GM10266 (cell line): Measurements from ENCODE around the gene SPDYE1.
A peak's percentile ranks its signal among the peaks of the same experiment; 100 is the strongest.
"Not testable (repeated sequence)": the region's sequence is repeated elsewhere in the genome, so short reads cannot be mapped to it uniquely, and the experiment has no call there.

Source experiments
- DNase-seq: peaks from one replicate; pipeline ENCODE4 v3.0.0; 2012; ENCODE audit errors: extremely low spot score
- CTCF ChIP-seq: IDR thresholded peaks from 2 replicates; pipeline ENCODE4 v1.5.1; 2012; ENCODE audit warnings: mild to moderate bottlenecking, low read depth; ENCODE audit not compliant: control insufficient read depth, insufficient read depth; ENCODE audit errors: missing control alignments

The SPDYE1 gene

GRCh38 chr7:43977525-43977924 is 20.2 kb upstream of the SPDYE1 start:
- no peak for DNase-seq
- TF ChIP-seq CTCF: no peak

- DNase-seq: not testable (repeated sequence)
These were observed 19.6 kb upstream of the SPDYE1 start for GRCh38 chr7:43978102-43978501.

DNA sequence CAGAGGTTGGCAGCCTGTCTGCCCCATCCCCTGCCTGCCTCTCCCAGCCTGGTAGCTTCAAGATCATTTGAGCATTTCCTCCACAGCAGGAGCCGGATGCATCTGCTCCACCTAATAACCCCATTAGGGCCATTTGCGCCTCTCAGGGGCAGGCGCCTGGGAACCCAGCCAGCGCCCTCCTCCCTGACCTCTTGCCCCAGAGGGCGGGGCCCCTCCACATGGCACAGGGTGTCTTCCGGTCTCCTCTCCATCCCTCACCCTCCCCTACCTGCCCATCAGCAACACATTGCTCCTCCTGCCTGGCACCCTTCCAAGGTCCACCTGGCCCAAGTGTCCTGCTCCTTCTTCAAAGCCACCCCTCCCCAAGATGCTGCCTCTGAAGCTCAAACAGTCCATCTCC is 14.8 kb upstream of the SPDYE1 start:
- not testable (repeated sequence) for DNase-seq

DNA sequence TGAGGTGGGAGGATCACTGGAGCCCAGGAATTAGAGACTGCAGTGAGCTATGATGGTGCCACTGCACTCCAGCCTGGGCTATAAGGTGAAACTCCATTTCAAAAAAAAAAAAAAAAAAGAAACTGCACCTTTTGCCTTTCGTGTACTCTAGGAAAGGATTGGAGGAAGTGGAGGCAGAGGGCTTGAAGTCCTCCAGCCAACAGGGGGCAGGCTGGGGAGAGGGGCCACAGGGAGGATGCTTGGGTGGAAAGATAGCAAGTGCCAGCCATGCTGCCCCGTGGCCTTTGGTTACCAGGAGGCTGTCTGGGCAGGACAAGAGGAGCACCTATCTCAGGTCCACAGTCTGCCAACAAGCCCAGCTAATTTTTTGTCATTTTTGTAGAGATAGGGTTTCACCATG is 14.0 kb upstream of the SPDYE1 start:
- not testable (repeated sequence) for DNase-seq

DNA sequence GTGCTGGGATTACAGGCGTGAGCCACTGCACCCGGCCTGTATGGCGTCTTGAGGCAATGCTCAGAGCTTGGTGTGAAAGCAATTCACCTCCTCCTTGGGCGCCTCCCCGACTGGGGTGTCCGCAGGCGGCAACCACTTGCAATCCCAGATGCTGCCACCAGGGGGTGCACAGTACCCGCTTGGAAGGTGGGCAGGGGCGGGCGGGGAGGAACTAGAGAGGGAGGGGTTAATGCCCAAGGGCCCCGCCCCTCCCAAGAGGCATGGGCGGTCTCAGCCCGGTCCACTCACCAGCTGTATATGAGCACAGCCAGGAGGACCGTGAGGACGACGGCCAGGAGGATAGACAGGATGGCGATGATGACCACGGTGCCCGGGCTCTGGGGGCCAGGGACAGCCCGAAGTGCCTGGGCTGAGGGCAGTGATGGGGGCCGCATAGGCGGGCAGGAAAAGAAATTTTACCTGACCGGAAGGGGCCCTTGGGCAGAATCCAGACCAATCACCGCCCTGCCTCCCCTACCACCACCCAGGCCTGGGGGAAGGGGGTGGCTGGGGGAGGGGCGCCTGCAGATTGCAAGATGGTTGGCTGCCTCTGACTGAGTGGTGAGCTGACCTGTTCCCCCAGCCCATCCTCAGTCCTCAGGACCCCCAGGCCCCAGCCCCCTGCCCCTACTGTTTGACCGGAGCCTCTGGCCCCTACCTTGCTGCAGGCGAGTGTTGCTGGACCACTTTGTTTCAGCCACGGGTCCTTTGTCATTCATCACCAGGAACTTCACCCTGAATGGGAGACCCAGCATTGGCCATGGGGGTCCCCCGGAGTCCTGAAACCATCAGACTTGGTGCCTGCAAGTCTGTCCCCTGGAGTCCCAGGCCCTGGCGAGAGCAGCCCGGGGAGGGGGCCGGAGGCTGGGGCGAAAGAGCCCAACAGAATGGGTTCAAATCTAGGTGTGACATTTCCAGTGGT is 11.5 kb upstream of the SPDYE1 start:
- TF ChIP-seq CTCF: peak; percentile 39
- DNase-seq: peak; percentile 7

DNA sequence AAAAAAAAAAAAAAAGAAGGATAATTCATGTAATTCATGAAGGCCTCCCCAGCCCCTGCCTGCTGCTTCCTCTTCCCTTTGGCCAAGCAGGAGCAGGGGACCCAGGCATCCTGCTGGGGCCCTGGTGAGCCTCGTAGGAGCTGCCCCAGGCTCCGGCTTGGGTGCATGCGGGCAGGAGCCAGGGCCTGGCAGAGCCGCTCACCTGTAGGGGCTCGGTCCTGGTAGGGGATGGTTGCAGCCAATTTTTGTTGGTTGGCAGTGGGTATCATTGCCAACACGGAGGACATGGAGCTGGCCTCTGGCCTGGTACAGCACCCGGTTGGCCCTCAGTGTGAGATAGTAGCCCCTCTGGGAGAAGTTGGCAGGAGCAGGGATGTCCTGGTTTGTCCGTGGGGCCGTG is 10.2 kb upstream of the SPDYE1 start:
- not testable (repeated sequence) for DNase-seq

DNA sequence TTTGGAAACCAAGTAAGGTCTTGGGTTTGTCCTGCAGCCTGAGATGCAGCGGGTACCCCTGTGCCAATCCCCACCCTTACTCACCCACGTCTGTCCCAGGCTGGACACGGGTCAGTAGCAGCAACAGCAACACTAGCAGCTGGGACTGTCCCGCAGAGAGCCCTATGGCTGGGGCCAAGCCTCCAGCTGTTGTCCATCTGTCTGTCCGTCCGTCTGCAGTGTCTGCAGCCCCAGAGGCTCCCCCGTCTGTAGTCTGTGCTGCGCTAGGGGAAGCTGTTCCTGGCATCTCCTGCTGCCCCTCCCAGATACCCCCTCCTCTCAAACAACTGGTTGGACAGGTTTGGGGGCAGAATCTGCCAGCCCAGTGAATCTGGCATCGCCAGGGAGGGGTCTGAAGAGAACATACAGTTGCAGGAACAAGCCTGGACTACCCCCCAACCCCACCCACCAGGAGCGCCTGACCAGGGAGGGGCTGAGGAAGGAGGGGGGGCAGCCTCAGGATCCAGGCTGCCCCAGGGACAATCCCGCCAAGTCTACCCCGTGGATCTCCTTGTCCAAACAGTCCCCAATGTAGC is 7.6 kb upstream of the SPDYE1 start:
- not testable (repeated sequence) for DNase-seq

- not testable (repeated sequence) for DNase-seq
These were observed 6.9 kb upstream of the SPDYE1 start for GRCh38 chr7:43990829-43991228.

- not testable (repeated sequence) for DNase-seq
These were observed 4.8 kb upstream of the SPDYE1 start for GRCh38 chr7:43992896-43993295.

DNA sequence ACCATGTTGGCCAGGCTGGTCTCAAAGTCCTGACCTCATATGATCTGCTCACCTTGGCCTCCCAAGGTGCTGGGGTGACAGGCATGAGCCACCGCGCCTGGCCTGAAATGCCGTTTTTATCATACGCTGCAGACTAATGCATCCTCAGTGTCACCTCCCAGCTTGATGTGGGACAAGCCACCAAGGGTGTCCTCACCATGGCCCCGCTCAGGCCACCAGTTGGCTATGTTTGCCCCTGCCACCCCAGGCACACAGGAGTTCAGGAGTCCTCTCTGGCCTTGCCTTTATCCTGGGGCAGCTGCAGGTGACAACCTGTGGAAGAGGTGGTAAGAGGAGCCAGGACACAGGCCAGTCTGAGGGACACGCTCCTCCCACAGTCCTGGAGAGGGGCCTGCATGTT is 3.0 kb upstream of the SPDYE1 start:
- not testable (repeated sequence) for DNase-seq

- DNase-seq: not testable (repeated sequence)
These were observed 14.4 kb downstream of the SPDYE1 start for GRCh38 chr7:44012081-44012480.

DNA sequence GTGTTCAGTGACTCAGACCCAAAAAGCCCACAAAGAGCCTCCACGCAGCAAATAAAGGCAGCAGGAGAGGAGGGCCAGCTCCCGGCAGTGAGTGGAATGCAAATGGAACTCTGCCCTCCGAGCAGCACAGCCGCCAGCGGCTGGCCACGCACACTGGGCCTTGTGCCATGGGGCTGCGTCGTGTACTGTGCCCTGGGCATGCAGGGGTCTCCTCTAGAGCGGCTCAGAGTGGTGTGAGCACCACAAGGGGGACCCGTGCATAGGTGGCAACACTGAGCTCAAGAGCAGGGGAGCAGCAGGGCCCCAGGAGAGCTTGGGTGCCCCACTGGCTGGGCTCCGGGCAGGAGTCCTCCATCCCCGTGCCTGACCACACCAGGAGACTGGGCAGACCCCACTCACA is 17.4 kb downstream of the SPDYE1 start:
- not testable (repeated sequence) for DNase-seq
